HepG2 (cell line): ENCODE measurements around the gene DUS2. TPM values are rescaled to one million over a fixed set of nuclear protein-coding genes. Genes with fewer than 3 reads are reported as not detected.

Experiments
- ARHGAP35 ChIP-seq: sonication (generic); formaldehyde crosslinking; IDR thresholded peaks from 2 replicates; pipeline ENCODE4 v1.9.0; 2022; ENCODE audit warnings: mild to moderate bottlenecking, inconsistent platforms, moderate library complexity, missing genetic modification reagents, borderline replicate concordance
- ARNT ChIP-seq: fragments of 450-650 bp; IDR thresholded peaks from 2 replicates; pipeline ENCODE4 v1.6.1; 2017
- HNF1B ChIP-seq: sonication (generic); formaldehyde crosslinking; IDR thresholded peaks from 2 replicates; pipeline ENCODE4 v1.5.1; 2020; ENCODE audit warnings: mild to moderate bottlenecking, moderate library complexity, missing genetic modification reagents
- IKZF5 ChIP-seq: IDR thresholded peaks from 2 replicates; pipeline ENCODE4 v1.6.1; 2018; ENCODE audit warnings: missing genetic modification reagents, mild to moderate bottlenecking, missing compliant biosample characterization
- KDM5A ChIP-seq: fragments of 200-600 bp; sonication (generic); IDR thresholded peaks from 2 replicates; pipeline ENCODE4 v1.7.0; 2018; ENCODE audit warnings: antibody characterized with exemption, mild to moderate bottlenecking, low read length, borderline replicate concordance
- MED13 ChIP-seq: sonication (generic); formaldehyde crosslinking; IDR thresholded peaks from 2 replicates; pipeline ENCODE4 v1.5.0; 2020; ENCODE audit warnings: missing genetic modification reagents
- MYC ChIP-seq: sonication (generic); formaldehyde crosslinking; IDR thresholded peaks from 2 replicates; pipeline ENCODE4 v1.9.0; 2021; ENCODE audit warnings: missing genetic modification reagents, borderline replicate concordance
- NCOR1 ChIP-seq: fragments of 200-600 bp; sonication (generic); IDR thresholded peaks from 2 replicates; pipeline ENCODE4 v1.7.0; 2017; ENCODE audit warnings: antibody characterized with exemption, low read length, borderline replicate concordance
- NRL ChIP-seq: sonication (generic); formaldehyde crosslinking; IDR thresholded peaks from 2 replicates; pipeline ENCODE4 v1.5.0; 2020; ENCODE audit warnings: missing genetic modification reagents, mild to moderate bottlenecking, moderate library complexity, borderline replicate concordance
- POLR2G ChIP-seq: fragments of 200-400 bp; formaldehyde crosslinking; IDR thresholded peaks from 2 replicates; pipeline ENCODE4 v1.6.1; 2018; ENCODE audit warnings: mild to moderate bottlenecking, low read depth, low read length, moderate library complexity
- SOX13 ChIP-seq, 3 experiments: fragments of 450-650 bp in 1 of 3; sonication (generic) in 1 of 3; formaldehyde crosslinking in 1 of 3; IDR thresholded peaks in 2 of 3; conservative IDR thresholded peaks in 1 of 3; 2 replicates each; pipeline versions ENCODE4 v1.5.0 to v1.6.1; 2016 to 2020; ENCODE audit warnings: antibody characterized with exemption in 1 of 3, mild to moderate bottlenecking in 1 of 3, missing compliant biosample characterization in 1 of 3, missing genetic modification reagents in 1 of 3, moderate library complexity in 1 of 3
- TAF1 ChIP-seq: sonication (generic); formaldehyde crosslinking; IDR thresholded peaks from 2 replicates; pipeline ENCODE4 v1.4.0; 2020; ENCODE audit warnings: missing genetic modification reagents
- THAP9 ChIP-seq: sonication (generic); formaldehyde crosslinking; IDR thresholded peaks from 2 replicates; pipeline ENCODE4; 2020; ENCODE audit warnings: missing genetic modification reagents, mild to moderate bottlenecking, borderline replicate concordance
- ZNF253 ChIP-seq: sonication (generic); formaldehyde crosslinking; IDR thresholded peaks from 2 replicates; pipeline ENCODE4 v1.8.0; 2022; ENCODE audit warnings: mild to moderate bottlenecking, missing genetic modification reagents, borderline replicate concordance
- ZNF329 ChIP-seq: sonication (generic); formaldehyde crosslinking; IDR thresholded peaks from 2 replicates; pipeline ENCODE4 v1.9.0; 2021; ENCODE audit warnings: low read depth, mild to moderate bottlenecking, missing genetic modification reagents
- ZNF704 ChIP-seq: sonication (generic); formaldehyde crosslinking; IDR thresholded peaks from 2 replicates; pipeline ENCODE4 v1.8.1; 2023; ENCODE audit warnings: mild to moderate bottlenecking, inconsistent platforms, moderate library complexity, missing genetic modification reagents, borderline replicate concordance
- ZNF883 ChIP-seq: sonication (generic); formaldehyde crosslinking; IDR thresholded peaks from 2 replicates; pipeline ENCODE4 v1.5.1; 2020; ENCODE audit warnings: mild to moderate bottlenecking, missing genetic modification reagents; ENCODE audit errors: not compliant biosample characterization
- ZXDC ChIP-seq: sonication (generic); formaldehyde crosslinking; IDR thresholded peaks from 2 replicates; pipeline ENCODE4 v1.5.0; 2020; ENCODE audit warnings: mild to moderate bottlenecking, missing genetic modification reagents
- polyA plus RNA-seq, 8 experiments: library from polyadenylated mRNA; depleted of rRNA in 3 of 8; stranded (reverse) in 7 of 8; unstranded in 1 of 8; fragments of >200 nt; fragmentation: Illumina TruSeq in 4 of 8; extraction: Trizol in 4 of 8; gene quantifications; 2 replicates each; pipeline versions ENCODE4 v1.2.1 to v1.2.3, GENCODE V29; 2011 to 2016; ENCODE audit warnings: low read depth in 4 of 8, missing spikeins in 1 of 8, mixed read lengths in 1 of 8; ENCODE audit not compliant: insufficient read depth in 1 of 8
- total RNA-seq, 5 experiments: library from RNA; depleted of rRNA; stranded (reverse); fragments of >200 nt; fragmentation: Illumina TruSeq; extraction: Trizol; gene quantifications; 2 replicates each; pipeline ENCODE4 v1.2.3, GENCODE V29; 2016; ENCODE audit warnings: low read depth in 1 of 5

DUS2 gene
- total and polyA plus RNA-seq, 2 of the 13 experiments (the other 11 are each of a cell fraction or from before 2014, with no cell fraction given): 17.8 to 25.1 TPM

- 0 out of 2 replicates have a peak, but pooled peaks have one; percentile 15 for TF ChIP-seq ZNF704 (CRISPR knock-in tag)
- no peak for TF ChIP-seq MED13 (CRISPR knock-in tag)
- no peak for TF ChIP-seq ARNT
- peak; percentile 30; the same call in 1 of the 2 replicates for TF ChIP-seq POLR2G
- no peak for TF ChIP-seq THAP9 (CRISPR knock-in tag)
- TF ChIP-seq ZNF883 (CRISPR knock-in tag): no peak
- no peak for TF ChIP-seq MYC (CRISPR knock-in tag)
- no peak for TF ChIP-seq SOX13 (IDR thresholded peaks at IDR 0.05)
- 0 out of 4 replicates have a peak, but pooled peaks of 1 of the 2 experiments have one; percentile 9 for TF ChIP-seq SOX13 (CRISPR knock-in tag; conservative IDR thresholded peaks at IDR 0.05 in 1 of 2, IDR thresholded peaks at IDR 0.05 in 1 of 2)
- TF ChIP-seq ZXDC (CRISPR knock-in tag): no peak
- TF ChIP-seq KDM5A: no peak
- peak; percentile 43; the same call in 1 of the 2 replicates for TF ChIP-seq IKZF5 (CRISPR knock-in tag)
- TF ChIP-seq ZNF253 (CRISPR knock-in tag): no peak
- 0 out of 2 replicates have a peak, but pooled peaks have one; percentile 60 for TF ChIP-seq ARHGAP35 (CRISPR knock-in tag)
- 0 out of 2 replicates have a peak, but pooled peaks have one; percentile 41 for TF ChIP-seq NRL (CRISPR knock-in tag)
- no peak for TF ChIP-seq HNF1B
- TF ChIP-seq NCOR1: no peak
- no peak for TF ChIP-seq ZNF329 (CRISPR knock-in tag)
- peak; percentile 50; the same call in 1 of the 2 replicates for TF ChIP-seq TAF1
Observed at GRCh38 chr16:67987460-67988160, 35.5 kb upstream of the DUS2 start (continued).
